ENCODE measurements around the gene UCHL5.
A peak's percentile ranks its signal among the peaks of the same experiment; 100 is the strongest.
"Not testable (repeated sequence)": the region's sequence is repeated elsewhere in the genome, so short reads cannot be mapped to it uniquely, and the experiment has no call there.

UCHL5 gene

GRCh38 chr1:193011406-193011805 lies 47.8 kb downstream of the UCHL5 start:
- no peak for DNase-seq (ENCODE audit: low read depth in 2 of 2)

GRCh38 chr1:193009501-193009900 lies 49.7 kb downstream of the UCHL5 start:
- no peak for DNase-seq (ENCODE audit: low read depth in 2 of 2)

- no peak for DNase-seq (ENCODE audit: low read depth in 2 of 2)
Observed at GRCh38 chr1:193005785-193006184, 53.4 kb downstream of the UCHL5 start.

- DNase-seq (ENCODE audit: low read depth in 2 of 2), result no peak
Observed at GRCh38 chr1:192998536-192998935, 60.6 kb downstream of the UCHL5 start.

GRCh38 chr1:192994141-192994540 lies 65.0 kb downstream of the UCHL5 start:
- no peak for DNase-seq (ENCODE audit: low read depth in 2 of 2)

- DNase-seq (ENCODE audit: low read depth in 2 of 2), result no peak
Observed at GRCh38 chr1:192993426-192994085, 65.6 kb downstream of the UCHL5 start.

GRCh38 chr1:192986748-192987334 lies 72.3 kb downstream of the UCHL5 start:
- DNase-seq (ENCODE audit: low read depth in 2 of 2), result not testable (repeated sequence)

- DNase-seq (ENCODE audit: low read depth in 2 of 2), result peak in 1 of 2 donors; percentile 49
Observed at GRCh38 chr1:192986110-192986747, 72.9 kb downstream of the UCHL5 start.

- no peak for DNase-seq (ENCODE audit: low read depth in 2 of 2)
Observed at GRCh38 chr1:192984080-192984479, 75.1 kb downstream of the UCHL5 start.

GRCh38 chr1:192983349-192983980 lies 75.7 kb downstream of the UCHL5 start:
- peak; percentile 21 to 28 for DNase-seq (ENCODE audit: low read depth in 2 of 2)

- no peak for DNase-seq (ENCODE audit: low read depth in 2 of 2)
Observed at GRCh38 chr1:192980856-192981255, 78.3 kb downstream of the UCHL5 start.

- DNase-seq (ENCODE audit: low read depth in 2 of 2), result not testable (repeated sequence)
Observed at GRCh38 chr1:192980334-192980733, 78.8 kb downstream of the UCHL5 start.

GRCh38 chr1:192979542-192979941 lies 79.6 kb downstream of the UCHL5 start:
- no peak for DNase-seq (ENCODE audit: low read depth in 2 of 2)

GRCh38 chr1:192978195-192978710 lies 80.9 kb downstream of the UCHL5 start:
- DNase-seq (ENCODE audit: low read depth in 2 of 2), result no peak

GRCh38 chr1:192977089-192977706 lies 82.0 kb downstream of the UCHL5 start:
- no peak for DNase-seq (ENCODE audit: low read depth in 2 of 2)

- DNase-seq (ENCODE audit: low read depth in 2 of 2), result no peak
Observed at GRCh38 chr1:192976576-192976975, 82.6 kb downstream of the UCHL5 start.

GRCh38 chr1:192974701-192975100 lies 84.5 kb downstream of the UCHL5 start:
- no peak for DNase-seq (ENCODE audit: low read depth in 2 of 2)

GRCh38 chr1:192973988-192974387 lies 85.2 kb downstream of the UCHL5 start:
- no peak for DNase-seq (ENCODE audit: low read depth in 2 of 2)

- no peak for DNase-seq (ENCODE audit: low read depth in 2 of 2)
Observed at GRCh38 chr1:192973202-192973601, 86.0 kb downstream of the UCHL5 start.

- DNase-seq (ENCODE audit: low read depth in 2 of 2), result no peak
Observed at GRCh38 chr1:192969091-192969490, 90.1 kb downstream of the UCHL5 start.

- DNase-seq (ENCODE audit: low read depth in 2 of 2), result no peak
Observed at GRCh38 chr1:192968323-192968722, 90.8 kb downstream of the UCHL5 start.

- DNase-seq (ENCODE audit: low read depth in 2 of 2), result no peak
Observed at GRCh38 chr1:192967901-192968300, 91.3 kb downstream of the UCHL5 start.
